Dedifferentiated amniotic fluid mesenchymal stem cell (primary cell): ENCODE measurements around the gene OLFM1.
"Not testable (repeated sequence)": the region's sequence is repeated elsewhere in the genome, so short reads cannot be mapped to it uniquely, and the experiment has no call there.

Experiments
- DNase-seq: peaks from one replicate; pipeline ENCODE4 v3.0.0-alpha.2; 2016; ENCODE audit errors: extremely low spot score

Gene OLFM1

GRCh38 chr9:135131488-135131887, 44.0 kb downstream of the OLFM1 start:
- no peak for DNase-seq

- DNase-seq = no peak
Measured at GRCh38 chr9:135132008-135132407, 44.5 kb downstream of the OLFM1 start.

GRCh38 chr9:135134268-135135022, 47.0 kb downstream of the OLFM1 start:
- DNase-seq = no peak

DNA sequence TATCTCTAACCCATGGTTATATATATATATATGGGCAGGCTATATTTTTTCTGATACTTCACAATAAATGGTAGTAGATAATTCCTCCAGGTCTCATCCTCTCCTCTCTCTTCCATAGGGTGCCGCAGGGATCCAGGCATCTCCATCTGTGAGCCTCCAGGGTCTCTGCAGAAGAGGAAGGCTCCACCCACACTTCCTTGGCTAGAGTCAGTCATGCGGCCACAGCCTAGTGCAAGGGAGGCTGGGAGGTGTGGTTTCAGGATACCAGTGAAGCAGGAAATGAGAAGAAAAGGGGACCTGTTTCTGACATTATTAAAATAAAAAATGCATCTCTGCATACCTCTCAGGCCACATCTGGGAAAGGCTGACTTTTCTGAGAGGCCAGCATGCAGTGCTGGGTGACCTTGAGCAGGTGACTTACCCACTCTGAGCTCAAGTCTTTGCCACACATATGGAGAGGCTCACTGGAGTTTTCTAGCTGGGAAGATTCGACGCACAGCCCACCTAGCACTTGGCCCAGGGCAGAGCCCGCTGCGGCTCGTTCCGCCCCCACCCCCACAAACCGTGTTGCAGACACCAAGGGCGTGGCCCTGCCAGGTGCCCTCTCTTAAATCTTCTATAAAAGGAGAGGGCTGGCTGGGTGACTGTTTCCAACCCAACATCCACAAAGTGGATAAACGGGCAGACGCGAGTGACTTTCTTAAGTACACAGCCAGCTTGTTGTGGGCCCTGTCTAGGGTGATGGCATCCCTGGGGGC, 47.9 kb downstream of the OLFM1 start:
- DNase-seq = no peak

DNA sequence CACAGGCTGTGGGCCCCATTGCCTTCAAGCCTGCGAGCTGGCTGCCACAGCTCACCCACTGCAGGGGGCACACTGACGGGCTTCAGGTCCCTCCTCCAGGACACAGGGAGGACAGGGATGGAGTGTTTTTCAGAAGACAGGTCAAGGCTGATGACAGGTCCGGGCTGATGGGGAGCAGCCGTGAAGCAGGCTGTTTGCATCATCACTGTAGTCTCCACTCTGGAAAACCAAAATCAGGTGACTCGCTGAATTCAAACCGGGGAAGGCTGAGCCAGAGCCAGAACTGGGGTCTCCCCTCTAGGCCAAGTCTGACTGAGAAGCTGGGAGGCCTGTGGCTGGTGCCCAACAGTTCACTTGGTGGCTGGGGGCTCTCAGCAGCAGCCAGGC, 48.5 kb downstream of the OLFM1 start:
- no peak for DNase-seq

DNA sequence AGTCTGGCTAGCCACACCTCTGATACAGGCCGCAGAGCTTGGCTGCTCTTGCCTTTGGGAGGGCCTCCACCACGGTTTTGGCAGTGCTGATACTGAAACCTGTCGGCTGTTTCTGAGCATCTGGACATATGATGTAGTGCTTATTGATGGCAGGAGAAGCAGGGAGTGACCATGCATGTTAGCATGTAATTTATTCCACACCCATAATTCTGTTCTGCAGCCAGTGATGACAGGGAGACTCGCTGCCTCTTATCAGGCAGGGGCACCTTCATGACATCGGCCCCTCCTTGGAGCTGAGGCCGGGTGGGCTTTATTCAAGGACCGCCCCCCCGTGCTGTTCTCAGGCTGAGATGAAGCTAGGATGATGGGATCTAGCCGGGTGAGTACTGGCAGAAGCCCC, 49.0 kb downstream of the OLFM1 start:
- DNase-seq = no peak

- no peak for DNase-seq
Measured at GRCh38 chr9:135136991-135137832, 49.7 kb downstream of the OLFM1 start.

DNA sequence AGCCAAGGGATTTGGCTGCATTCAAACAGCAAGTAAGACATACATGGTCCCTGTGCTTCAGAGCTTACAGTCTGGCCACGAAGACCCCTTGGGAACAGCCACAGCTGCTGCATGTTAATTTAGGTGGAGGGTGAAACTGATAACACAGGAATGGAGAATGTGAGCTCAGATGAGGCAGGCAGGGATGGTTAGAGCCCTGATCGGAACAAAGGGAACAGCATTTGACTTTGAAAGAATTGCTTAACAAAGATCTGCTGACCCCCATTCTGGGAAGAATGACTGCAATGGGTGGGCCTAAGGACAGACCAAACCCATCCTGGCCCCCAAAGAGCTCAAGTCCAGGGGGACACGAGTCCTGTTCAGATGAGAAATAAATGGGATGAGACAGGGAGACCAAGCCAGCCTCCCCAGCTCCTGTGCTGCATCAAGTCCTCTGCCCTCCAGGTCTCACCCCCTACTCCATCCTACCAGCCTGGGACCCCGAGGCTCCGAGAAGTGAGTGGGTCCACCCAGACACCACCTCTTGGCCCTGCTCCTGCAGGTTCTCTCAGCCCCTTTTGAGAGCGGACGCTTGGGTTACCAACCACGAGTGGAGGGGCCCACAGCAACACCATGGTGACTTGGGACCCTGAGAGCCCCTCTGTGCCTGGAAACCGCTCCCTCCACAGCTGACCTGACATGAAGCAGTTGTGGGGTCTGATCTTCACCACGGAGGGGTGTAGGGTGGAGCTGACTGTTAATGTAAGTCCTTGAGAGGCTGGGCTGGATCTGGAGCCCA, 50.8 kb downstream of the OLFM1 start:
- DNase-seq = no peak

- DNase-seq = no peak
Measured at GRCh38 chr9:135139366-135139959, 52.0 kb downstream of the OLFM1 start.

DNA sequence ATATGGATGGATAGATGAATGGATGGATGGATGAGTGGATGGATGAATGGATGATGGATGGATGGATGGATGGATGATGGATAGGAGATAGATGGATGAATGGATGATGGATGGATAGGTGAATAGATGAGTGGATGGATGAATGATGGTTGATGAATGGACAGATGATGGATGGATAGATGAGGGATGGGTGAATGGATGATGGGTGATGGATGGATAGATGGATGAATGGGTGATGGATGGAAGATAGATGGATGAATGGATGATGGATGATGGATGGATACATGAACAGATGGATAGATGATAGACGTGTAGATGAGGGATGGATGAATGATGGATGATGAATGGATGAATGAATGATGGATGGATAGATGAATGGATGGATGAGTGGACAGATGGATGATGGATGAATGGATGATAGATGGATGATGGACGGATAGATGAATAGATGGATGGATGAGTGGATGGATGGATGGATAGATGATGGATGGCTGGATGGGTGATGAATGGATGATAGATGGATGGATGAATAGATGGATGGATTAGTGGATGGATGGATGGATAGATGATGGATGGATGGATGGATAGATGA, 53.8 kb downstream of the OLFM1 start:
- no peak for DNase-seq

DNA sequence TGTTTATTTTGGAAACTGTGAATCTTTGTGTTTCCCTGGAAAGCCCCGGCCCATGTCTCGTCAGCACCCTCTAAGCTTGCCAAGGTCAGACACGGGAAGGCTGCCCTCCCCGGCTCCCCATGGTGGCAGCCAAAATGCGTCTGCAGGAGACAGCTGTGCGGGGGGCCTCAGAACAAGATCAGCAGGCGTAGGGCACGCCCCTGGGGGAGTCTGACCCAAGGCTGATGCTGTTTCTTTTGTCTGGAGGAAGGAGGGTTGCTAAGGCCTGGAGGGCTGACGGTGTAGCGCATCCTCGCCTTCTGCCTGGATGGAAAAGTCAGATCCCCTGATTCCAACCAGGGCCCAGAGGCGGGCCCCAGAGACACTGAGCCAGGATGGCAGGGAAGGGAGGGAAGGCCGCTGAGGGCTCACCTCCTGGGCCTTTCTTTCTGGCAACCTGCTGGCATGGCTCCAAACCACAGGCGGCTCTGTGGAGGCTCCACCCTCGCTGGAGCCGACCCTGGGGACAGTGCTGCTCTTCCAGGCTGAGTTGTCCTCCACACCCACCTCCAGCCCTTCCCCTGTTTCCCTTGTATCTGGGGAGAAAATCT, 57.2 kb downstream of the OLFM1 start:
- DNase-seq = no peak

DNA sequence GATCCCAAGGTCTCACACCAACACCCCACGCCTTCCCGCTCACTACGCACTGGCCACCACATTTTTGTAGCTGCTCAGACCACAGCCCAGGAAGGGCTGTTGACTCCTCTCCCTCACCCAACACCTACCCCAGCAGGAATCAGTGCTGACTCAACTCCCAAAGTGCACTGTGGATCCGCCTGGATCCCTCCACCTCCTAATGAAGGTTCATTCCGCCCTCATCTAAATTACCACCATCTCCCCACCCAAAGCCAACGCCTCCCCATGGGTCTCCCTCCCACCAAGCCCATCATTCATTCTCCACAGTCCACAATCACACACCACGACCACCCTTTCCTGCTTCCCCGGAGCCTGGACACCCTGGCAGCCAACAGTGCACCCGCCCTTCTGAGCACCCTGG, 57.8 kb downstream of the OLFM1 start:
- DNase-seq = no peak

GRCh38 chr9:135146241-135146640, 58.8 kb downstream of the OLFM1 start:
- no peak for DNase-seq

DNA sequence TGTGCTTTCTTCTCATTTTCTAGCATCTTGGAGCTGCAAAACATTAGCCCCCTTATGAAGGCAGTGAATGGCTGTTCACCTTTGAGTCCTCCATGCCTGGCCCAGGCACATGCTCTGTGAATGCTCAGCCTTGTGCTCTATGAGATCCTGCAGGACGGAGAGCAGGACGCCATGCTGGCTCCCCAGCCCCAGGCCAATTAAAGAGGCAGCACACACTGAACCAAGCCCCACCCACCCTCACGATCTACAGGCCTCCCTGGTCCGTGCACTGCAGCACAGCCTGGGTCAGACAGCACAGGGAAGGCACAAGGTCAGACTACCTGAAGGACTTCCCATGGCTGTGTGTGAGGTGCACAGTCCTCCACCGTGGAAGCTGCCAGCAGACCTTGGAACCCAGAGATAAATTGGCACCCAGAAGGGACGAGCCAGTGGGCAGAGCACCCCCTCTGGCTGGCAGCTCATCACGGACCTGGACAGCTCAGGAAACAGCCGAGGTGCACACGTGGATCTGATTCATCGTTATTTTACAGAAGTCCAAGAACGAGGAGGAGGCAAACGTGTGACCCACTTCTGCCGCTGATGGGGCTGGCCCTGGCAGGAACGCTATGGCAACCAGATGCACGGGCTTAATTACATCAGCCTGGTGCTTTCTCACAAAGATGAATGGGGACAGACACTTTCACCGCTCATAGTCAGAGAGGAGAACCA, 59.5 kb downstream of the OLFM1 start:
- DNase-seq = no peak

DNA sequence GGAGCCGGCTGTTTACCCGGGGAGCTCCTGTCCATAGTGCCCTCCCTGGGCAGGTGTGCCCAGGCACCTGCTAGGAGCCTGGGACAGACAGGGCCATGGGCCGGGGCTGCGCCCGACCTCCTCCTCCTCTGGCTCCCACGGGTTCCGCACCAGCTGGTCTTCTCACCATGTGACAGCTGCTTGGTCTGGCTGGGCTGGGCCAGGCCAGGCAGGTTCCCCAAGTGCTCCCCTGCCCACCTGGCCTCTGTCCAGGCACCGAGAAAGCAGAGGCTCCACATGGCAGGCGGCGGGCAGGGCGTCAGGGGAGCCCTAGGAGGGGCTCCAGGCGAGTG, 60.0 kb downstream of the OLFM1 start:
- DNase-seq = no peak

- DNase-seq = no peak
Measured at GRCh38 chr9:135147938-135148337, 60.5 kb downstream of the OLFM1 start.

GRCh38 chr9:135148386-135148785, 60.9 kb downstream of the OLFM1 start:
- no peak for DNase-seq

GRCh38 chr9:135149901-135150300, 62.4 kb downstream of the OLFM1 start:
- DNase-seq = not testable (repeated sequence)

DNA sequence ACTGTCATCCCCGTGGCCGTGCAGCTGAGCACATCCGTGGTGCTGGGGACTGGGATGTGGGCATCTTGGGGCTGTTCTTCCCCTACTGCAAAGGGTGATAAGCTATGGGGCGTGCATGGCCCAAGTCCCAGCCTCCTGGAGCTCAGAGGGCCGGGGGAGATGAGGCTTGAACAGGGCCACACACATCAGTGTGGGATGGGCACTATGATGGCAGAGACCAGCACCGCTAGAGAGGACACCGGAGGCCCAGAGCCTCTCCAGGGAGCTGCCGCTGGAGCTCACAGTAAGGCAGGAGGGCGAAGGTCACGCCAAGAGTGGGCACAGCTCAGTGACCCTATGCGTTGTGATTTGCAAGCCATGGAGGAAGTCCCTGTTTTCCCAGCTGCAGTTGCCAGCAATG, 63.5 kb downstream of the OLFM1 start:
- DNase-seq = no peak
